Breast epithelium (tissue), 4 donors: Measurements from ENCODE around the gene APAF1. TPM values are rescaled to one million over a fixed set of nuclear protein-coding genes. Genes with fewer than 3 reads are reported as not detected.

Source experiments
- DNase-seq, 2 donors: peaks; one replicate each; pipeline ENCODE4 v3.0.0-alpha.2; 2019; ENCODE audit warnings: low spot score in 2 of 2
- H3K27ac ChIP-seq, 2 donors: fragments of 200-600 bp; sonication (generic) in 1 of 2; one replicate each; pipeline ENCODE4 v1.5.1; 2016 to 2019; ENCODE audit warnings: mild to moderate bottlenecking in 1 of 2
- H3K27me3 ChIP-seq, 2 donors: fragments of 200-600 bp; sonication (generic) in 1 of 2; one replicate each; pipeline versions ENCODE4 v1.5.1 to v1.6.0; 2017 to 2019; ENCODE audit warnings: control low read depth in 1 of 2, mild to moderate bottlenecking in 1 of 2
- H3K36me3 ChIP-seq: fragments of 200-600 bp; one replicate; pipeline ENCODE4 v1.5.1; 2019
- H3K4me1 ChIP-seq, 2 donors: fragments of 200-600 bp; sonication (generic); one replicate each; pipeline ENCODE4 v1.5.1; 2016 to 2019; ENCODE audit warnings: control low read depth in 1 of 2
- H3K4me3 ChIP-seq, 3 donors: fragments of 200-600 bp; sonication (generic); 1 replicate in 2 of 3; 2 replicates in 1 of 3; pipeline ENCODE4 v1.5.1; 2016 to 2019; ENCODE audit warnings: mild to moderate bottlenecking in 3 of 3, moderate library complexity in 2 of 3
- H3K9me3 ChIP-seq, 2 donors: fragments of 200-600 bp; sonication (generic) in 1 of 2; one replicate each; pipeline ENCODE4 v1.5.1; 2016 to 2019; ENCODE audit warnings: control low read depth in 1 of 2
- CTCF ChIP-seq, 3 donors: fragments of 450-650 bp; IDR thresholded peaks; one replicate each; pipeline ENCODE4 v1.5.1; 2016 to 2017; ENCODE audit warnings: antibody characterized with exemption in 3 of 3, mild to moderate bottlenecking in 3 of 3, moderate library complexity in 3 of 3
- POLR2A ChIP-seq: fragments of 450-650 bp; IDR thresholded peaks from one replicate; pipeline ENCODE4 v1.6.1; 2016; ENCODE audit warnings: antibody characterized with exemption, mild to moderate bottlenecking, moderate library complexity
- POLR2AphosphoS5 ChIP-seq, 3 donors: sonication (generic); formaldehyde crosslinking; IDR thresholded peaks; one replicate each; pipeline ENCODE4 v1.6.1; 2017; ENCODE audit warnings: antibody characterized with exemption in 3 of 3
- intact Hi-C: fragments of 100-400 bp; cut with DNase I; formaldehyde crosslinking; loops from one replicate; pipeline ENCODE4 v1.15.1; 2023; ENCODE audit warnings: low total_unique reads
- total RNA-seq, 3 donors: library from RNA; depleted of rRNA; stranded (reverse); fragments of >200 nt; gene quantifications; one replicate each; pipeline ENCODE4 v1.1.0, GENCODE V29; 2016

Gene APAF1
- total RNA-seq, 3 donors from 2014 or later = 10.1 to 18.1 (median 16.4) TPM

GRCh38 chr12:98699586-98699985 lies 54.5 kb downstream of the APAF1 start:
- H3K27ac ChIP-seq = no peak overlapping the region
- no peak for TF ChIP-seq POLR2A
- TF ChIP-seq CTCF (IDR thresholded peaks at IDR 0.05) = no peak
- TF ChIP-seq POLR2AphosphoS5 (IDR thresholded peaks at IDR 0.05) = no peak
- no peaks in the 10 kb centered on the region for H3K4me1 ChIP-seq
- H3K4me3 ChIP-seq = no peak overlapping the region
- no peak for DNase-seq
- H3K27me3 ChIP-seq = no peaks in the 10 kb centered on the region
- intact Hi-C loops = no loop called here
- H3K36me3 ChIP-seq = no peaks in the 10 kb centered on the region
- H3K9me3 ChIP-seq = no peaks in the 10 kb centered on the region

GRCh38 chr12:98701166-98701565 lies 56.1 kb downstream of the APAF1 start:
- TF ChIP-seq POLR2A (no peak), POLR2AphosphoS5 (IDR thresholded peaks at IDR 0.05) (no peak), CTCF (IDR thresholded peaks at IDR 0.05) (no peak)
- no peak overlapping the region for H3K27ac ChIP-seq
- DNase-seq = no peak
- no peaks in the 10 kb centered on the region for H3K9me3 ChIP-seq
- H3K4me3 ChIP-seq = no peak overlapping the region
- no peaks in the 10 kb centered on the region for H3K4me1 ChIP-seq
- H3K36me3 ChIP-seq = no peaks in the 10 kb centered on the region
- intact Hi-C loops = no loop called here
- no peaks in the 10 kb centered on the region for H3K27me3 ChIP-seq

- no peaks in the 10 kb centered on the region for H3K36me3 ChIP-seq
- H3K4me1 ChIP-seq = no peaks in the 10 kb centered on the region
- no peak for DNase-seq
- intact Hi-C loops = no loop called here
- H3K27me3 ChIP-seq = no peaks in the 10 kb centered on the region
- TF ChIP-seq POLR2A (no peak), CTCF (IDR thresholded peaks at IDR 0.05) (no peak), POLR2AphosphoS5 (IDR thresholded peaks at IDR 0.05) (no peak)
- H3K27ac ChIP-seq = no peak overlapping the region
- no peak overlapping the region for H3K4me3 ChIP-seq
- H3K9me3 ChIP-seq = no peaks in the 10 kb centered on the region
These were observed 63.9 kb downstream of the APAF1 start for GRCh38 chr12:98709022-98709421.

- Histone ChIP-seq H3K36me3 (no peaks in the 10 kb centered on the region), H3K9me3 (no peaks in the 10 kb centered on the region), H3K4me3 (no peak overlapping the region), H3K27ac (no peak overlapping the region), H3K27me3 (no peaks in the 10 kb centered on the region), H3K4me1 (no peaks in the 10 kb centered on the region)
- no peak for DNase-seq
- no peak for TF ChIP-seq POLR2A
- TF ChIP-seq POLR2AphosphoS5 (IDR thresholded peaks at IDR 0.05) = no peak
- TF ChIP-seq CTCF (IDR thresholded peaks at IDR 0.05) = no peak
- intact Hi-C loops = no loop called here
These were observed 69.3 kb downstream of the APAF1 start for GRCh38 chr12:98714426-98714825.

GRCh38 chr12:98719515-98720504 lies 74.7 kb downstream of the APAF1 start:
- intact Hi-C loops = no loop called here
- no peaks in the 10 kb centered on the region for H3K36me3 ChIP-seq
- no peaks in the 10 kb centered on the region for H3K4me1 ChIP-seq
- DNase-seq = no peak
- no peaks in the 10 kb centered on the region for H3K27me3 ChIP-seq
- no peaks in the 10 kb centered on the region for H3K9me3 ChIP-seq
- no peak overlapping the region for H3K27ac ChIP-seq
- no peak overlapping the region for H3K4me3 ChIP-seq
- TF ChIP-seq CTCF (IDR thresholded peaks at IDR 0.05) (no peak), POLR2A (no peak), POLR2AphosphoS5 (IDR thresholded peaks at IDR 0.05) (no peak)
